HS-27A (cell line): ENCODE measurements around the gene SMOC2.

Experiments used
- DNase-seq: peaks from one replicate; pipeline ENCODE4 v3.0.0-alpha.2; 2012; ENCODE audit warnings: low read depth, missing footprints

SMOC2 gene

DNA sequence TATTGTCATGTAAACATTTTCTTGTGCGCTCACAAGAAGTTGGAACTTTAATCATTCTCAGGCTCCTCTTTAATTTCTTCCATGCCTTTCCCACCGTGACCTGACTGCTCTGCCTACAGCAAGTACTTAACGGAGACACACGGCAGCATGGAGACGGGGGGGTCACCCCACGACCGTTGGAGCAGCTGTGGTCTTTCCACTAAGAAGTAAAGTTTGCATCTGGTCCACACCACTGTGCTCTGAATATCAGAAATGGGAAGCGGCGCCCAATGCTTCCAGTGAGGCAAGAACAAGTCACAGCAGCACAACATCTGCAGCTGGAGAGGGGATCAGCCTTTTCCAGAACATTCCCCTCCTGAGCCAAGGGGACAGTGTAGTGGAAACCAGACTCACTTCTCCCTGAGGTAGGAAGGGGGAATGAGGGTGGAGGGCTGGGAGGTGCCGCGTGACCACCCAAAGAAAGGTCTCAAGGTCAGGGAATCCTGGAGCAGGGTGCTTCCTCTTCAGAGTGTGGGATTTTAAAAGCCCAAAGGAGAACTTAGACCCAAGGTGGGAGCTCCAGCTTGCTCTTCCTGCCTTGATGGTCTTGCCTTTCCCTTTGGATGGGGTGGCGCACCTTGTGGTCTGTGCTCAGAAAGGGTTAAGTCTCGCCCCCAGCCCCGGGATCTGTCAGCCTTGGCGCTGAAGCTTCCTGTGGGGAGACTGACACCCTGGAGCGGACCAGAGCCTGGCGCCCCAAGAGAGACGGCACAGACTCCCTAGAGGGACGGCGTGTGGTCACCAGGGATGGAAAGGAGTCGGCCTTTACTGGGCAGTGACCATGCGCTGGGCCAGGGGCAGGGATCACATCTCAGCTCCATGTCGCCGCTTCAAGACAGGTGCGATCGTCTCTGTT is 25.6 kb upstream of the SMOC2 start:
- DNase-seq, result no peak

DNA sequence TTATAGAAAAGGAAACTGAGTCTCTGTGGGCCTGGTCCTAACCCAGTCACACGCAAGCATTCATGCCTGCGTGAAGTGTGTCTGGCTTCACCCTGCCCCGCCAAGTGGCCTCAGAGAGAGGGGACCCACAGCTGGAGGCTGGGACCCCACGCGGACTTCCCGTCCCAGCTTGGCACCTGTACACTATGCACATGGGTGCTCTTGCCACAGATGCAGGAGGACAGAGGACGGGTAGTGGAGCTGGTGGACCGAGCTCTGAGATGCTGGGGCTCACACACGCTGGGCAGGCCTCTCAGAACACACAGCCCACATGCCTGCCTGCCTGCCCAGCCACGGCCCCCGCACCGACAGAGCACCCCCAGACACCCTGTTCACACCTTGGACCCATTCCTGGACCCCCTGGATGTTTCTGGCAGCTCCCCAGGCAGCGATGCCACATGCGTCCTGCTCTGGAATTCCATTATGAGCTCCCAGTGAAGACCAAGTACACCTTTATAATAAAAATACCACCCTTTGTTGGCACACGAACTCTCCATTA is 24.9 kb upstream of the SMOC2 start:
- DNase-seq, result no peak

DNA sequence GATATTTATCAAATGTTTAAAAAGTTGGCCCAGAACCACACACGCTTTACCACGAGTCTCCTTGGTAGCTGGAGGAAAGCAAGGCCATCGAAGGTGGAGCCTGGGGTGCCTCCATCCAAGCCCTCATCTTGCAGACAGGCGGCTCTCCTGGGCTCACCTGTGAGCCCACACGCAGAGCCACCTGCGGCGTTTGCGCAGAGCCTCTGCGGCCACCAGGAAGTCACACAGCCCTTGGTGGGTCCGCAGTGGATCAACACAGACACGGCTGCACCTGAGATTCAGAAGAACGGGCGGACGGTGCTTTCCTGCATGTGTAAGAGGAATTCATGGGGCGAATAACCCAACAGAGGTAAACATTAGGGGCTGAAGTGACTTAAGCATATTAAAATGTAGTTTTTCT is 24.5 kb upstream of the SMOC2 start:
- no peak for DNase-seq

DNA sequence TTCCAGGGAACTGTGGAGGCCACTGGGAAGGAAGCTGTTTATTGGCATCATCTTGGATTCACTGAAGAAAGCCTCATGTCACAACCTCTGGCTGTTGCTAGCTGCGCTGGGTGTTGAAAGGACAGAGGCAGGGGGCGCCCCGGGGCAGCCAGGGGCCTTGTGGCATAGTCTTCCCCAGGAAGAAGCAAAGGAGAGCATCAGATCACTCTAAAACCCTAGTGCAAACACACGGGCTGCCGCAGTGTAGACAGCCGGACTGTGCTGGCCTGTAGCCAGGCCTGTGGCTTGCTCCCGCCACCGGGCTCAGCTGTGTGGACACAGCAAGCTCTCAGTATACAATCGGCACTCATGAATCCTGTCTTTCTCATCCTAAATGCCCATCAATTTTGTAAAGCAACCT is 23.8 kb upstream of the SMOC2 start:
- DNase-seq, result no peak

DNA sequence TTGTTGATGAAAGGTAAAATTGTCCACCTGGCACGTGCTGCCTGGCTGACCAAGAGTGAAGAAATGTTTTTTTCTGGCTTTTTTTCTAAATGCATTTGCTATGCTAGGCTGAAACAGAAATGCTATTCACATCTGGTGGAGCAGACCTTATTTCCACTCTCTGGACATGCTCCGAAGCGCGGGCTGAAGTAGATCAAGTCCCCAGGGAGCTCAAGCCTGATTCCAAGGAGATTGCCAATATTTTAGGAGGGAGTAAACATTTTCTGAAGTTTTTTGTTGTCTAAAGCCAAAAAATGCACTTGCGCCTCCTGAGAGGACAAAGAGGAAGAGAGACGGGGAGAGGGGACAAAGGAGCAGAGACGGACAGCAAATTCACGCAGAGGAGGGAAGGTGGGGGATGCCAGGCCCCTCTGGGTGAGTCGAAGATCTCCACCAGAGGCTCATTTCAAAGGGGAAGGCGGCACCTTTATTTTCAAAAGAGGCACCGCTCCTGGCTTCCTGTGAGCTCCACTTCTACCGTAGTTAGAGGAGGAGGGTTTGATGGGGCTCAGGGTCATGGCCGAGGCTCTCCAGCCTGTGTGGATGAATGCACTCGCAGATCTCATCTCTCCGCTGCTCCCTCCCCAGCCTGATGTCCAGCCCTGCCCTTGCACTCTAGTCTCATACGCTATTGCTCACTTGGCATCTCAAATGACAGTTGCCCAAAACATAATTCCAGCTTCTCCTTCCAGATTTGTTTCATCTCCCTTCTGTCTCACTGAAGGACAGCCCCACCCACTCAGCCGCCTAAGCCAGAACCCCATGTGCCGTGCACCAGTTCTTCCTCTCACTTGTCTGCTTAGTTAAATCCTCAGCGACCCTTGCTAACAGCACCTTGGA is 23.1 kb upstream of the SMOC2 start:
- DNase-seq, result no peak

DNA sequence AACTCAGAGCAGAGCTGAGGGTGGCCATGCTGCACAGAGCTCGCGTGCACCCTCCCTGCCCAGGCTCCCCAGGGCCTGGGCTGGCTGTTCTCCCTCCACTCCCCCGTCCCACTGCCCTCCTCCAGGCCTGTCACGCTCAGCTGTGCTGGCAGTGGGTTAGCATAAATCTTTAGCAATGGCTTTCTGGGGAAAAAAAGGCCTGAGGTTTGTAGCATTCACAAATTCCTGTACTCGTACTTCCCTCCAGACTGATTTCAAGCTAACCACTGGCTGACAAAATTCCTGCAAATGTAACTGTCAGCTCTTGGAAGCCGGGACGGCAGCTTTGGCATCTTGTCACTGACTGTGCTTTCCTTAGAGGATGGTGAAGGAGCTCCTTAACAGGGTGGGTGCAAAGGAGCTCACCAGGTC is 22.3 kb upstream of the SMOC2 start:
- no peak for DNase-seq

DNA sequence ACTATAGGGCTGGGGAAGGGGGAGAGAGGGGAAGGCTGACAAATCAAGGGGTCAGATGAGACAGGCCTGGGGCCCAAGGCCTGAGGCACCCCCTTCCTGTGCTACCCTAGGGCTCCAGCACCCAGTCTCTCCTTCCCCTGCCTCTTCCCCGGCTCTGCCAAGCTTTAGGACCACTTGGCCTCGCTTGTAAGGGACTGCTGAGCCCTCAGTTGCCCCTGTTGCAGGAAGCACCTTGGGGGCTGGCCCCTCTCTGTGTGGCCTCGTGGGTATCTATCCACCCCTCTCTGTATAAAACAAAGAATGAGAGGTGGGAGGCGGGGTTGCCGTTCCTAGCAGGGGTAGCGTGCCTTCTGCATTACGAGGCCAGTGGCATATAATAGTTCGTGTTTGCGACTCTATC is 21.4 kb upstream of the SMOC2 start:
- no peak for DNase-seq

DNA sequence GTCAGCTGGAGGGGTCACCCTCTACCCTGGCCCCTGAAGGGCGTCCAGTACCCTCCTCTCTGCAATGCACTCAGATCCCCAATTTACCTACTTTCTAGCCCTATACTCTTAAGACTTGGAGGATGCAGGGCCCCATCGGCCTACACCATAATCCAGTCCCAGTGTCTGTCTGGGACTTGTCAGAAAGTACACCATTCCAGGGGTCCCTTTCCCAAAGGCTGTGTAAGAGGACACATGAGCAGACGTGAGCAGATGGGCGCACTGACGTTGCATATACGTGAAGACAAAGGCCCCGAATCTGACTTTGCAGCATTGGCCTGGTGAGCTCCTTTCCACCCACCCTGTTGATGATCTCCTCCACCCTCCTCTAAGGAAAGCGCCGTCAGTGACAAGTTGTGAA is 20.9 kb upstream of the SMOC2 start:
- DNase-seq, result no peak

DNA sequence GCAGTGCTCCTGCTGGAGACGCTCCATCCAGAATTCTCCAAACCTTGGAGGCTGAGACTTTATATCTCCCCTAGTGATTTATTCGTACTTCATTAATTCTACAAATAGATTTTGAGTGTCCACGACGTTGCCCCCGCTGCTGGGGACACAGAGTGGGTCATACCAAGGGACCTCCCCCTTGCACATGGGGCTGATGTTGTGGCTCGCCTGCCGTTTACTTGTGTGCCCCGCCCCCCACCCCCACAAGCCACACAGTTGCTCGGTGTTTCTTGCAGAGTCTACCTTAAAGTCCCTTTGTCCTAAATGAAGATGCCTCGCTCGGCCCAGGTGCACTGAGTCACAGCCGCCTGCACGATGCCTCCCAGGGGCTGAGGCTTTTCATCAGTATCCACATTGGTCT is 20.3 kb upstream of the SMOC2 start:
- DNase-seq, result no peak

DNA sequence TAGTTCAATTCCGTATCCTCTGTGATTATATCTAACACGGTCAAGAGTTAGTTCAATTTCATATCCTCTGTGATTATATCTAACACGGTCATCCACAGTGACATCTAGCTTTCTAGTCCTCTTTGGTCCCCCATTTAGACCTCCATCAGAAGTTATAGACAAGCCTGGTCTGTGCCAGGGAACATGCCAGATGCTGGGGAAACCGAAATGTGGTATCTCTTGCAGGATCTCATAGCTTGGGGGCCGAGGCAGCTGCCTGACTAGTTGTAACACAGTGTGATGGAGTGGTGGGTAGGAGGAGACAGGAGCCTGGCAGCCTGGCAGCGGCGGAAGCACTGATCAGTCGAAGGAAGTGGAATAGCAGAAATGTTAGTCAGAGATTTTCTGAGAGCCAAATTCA is 13.8 kb upstream of the SMOC2 start:
- no peak for DNase-seq

DNA sequence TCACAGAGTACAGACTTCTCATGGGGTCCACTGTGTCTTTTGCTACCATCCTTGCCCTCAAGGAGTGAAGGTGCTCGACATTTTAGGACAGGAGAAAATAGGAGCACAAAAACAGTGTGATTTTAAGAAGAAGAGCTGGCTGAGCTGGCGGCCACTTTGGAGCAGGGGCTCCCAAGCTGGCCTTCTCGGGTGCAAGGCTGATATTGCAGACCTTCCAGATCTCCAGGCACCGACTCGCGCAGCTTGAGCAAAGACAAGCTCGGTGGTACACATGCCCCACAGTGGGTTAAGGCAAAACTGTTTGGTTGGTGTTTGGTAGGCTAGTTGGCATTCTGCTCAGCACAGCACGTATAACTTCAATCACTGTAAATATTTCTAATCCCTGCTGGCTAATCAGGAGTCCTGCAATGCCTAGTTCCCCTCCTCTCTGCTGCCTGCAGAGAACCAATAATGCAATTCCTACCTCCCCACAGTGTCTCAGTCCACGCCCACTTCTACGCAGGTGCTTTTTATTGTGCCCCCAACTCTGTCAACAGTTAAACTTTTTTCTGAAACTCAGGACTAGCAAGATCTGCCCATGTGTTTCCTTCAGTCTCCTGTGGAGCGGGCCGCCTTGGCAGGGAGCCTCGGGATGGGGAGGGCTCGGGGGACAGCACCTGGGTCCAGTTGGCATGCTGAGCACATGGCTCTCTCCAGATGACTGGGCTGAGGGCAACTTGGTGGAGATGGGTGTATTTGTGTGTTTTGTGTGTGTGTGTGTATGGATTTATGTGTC is 12.7 kb upstream of the SMOC2 start:
- no peak for DNase-seq

DNA sequence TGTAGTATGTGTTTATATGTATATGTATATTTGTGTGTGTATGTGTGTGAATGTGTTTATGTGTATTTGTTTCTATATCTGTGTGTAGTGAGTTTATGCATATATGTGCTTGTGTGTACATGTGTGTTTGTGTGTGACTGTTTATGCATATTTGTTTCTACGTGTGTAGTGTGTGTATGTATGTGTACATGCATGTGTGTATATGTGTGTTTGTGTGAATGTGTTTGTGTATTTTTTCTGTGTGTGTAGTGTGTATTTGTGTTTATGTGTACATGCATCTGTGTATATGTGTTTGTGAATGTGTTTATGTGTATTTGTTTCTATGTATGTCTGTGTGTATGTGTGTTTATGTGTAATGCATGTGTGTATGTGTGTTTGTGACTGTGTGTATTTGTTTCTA is 12.1 kb upstream of the SMOC2 start:
- DNase-seq, result no peak

DNA sequence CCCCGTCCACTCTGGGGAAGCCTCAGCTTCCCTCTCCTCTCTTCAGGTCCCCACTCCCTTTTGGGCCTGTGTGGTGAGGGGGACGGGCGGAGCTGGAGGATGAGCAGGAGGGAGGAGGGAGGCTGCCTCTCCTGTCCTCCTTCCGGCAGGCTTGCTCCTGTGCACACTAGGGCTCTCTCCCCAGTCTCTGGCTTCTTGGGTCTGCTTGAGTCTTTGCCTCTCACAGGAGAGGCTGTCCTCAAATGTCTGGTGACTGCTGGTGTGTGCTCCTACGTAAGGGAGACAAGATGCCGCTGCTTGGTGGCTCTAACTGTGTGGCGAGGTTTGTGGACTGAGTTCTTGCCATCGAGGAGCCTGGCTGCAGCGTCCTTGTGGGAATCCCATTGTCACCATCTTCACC is 8.8 kb upstream of the SMOC2 start:
- DNase-seq, result no peak

DNA sequence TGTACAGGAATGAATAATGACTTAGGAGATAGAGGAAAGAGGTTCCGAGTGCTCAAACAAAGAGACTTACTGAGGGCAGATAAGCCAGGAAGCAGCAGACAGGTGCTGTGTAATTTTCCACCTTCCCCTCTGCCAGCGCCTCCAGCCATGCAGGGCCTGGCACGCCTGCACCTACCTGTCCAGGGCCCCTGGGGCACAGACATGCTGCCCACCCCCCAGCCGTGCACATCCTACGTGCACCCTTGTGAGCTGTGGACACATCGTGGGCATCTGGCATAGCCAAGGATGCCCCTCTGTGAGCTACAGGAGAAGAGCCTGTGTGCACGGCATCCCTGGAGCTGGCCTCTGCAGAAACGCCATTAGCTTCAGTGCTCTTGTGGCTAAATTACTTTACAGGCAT is 7.1 kb upstream of the SMOC2 start:
- DNase-seq, result no peak

DNA sequence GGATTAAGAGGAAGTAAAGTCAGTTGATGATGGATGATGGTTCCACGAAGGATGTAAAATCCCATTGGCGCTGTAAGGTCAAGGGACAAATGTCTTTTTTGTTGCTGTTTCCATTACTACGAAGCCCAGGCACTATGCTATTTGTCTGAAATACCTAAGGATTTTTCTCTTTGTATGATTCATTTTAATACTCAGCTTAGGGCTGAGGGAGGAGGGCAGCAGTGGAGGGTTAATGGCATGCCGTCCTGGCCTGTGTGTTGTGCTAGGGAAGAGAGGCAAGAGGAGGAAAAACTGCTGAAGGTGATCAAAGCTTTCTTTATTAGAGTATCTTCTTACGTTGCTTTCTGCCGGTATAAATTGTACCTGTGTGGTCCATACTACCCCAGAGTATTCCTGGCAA is 6.5 kb upstream of the SMOC2 start:
- DNase-seq, result no peak

DNA sequence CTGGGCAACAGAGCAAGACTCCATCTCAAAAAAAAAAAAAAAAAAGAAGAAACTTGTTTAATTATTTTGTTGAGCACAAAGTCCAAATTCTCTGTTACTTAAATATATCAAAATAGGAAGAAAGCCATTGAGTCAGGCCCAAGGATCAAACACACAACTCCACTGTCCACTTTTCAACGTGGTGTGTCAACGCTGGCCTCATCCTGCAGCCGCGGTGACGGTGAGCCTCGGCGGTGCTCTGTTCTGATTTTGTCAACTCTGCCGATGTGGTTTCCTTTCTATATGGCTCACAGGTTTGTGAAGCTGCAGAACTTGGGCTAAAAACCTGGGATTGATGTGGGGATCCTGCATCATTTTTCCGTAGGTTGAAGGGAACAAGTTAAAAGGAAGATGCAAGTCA is 3.2 kb upstream of the SMOC2 start:
- no peak for DNase-seq

DNA sequence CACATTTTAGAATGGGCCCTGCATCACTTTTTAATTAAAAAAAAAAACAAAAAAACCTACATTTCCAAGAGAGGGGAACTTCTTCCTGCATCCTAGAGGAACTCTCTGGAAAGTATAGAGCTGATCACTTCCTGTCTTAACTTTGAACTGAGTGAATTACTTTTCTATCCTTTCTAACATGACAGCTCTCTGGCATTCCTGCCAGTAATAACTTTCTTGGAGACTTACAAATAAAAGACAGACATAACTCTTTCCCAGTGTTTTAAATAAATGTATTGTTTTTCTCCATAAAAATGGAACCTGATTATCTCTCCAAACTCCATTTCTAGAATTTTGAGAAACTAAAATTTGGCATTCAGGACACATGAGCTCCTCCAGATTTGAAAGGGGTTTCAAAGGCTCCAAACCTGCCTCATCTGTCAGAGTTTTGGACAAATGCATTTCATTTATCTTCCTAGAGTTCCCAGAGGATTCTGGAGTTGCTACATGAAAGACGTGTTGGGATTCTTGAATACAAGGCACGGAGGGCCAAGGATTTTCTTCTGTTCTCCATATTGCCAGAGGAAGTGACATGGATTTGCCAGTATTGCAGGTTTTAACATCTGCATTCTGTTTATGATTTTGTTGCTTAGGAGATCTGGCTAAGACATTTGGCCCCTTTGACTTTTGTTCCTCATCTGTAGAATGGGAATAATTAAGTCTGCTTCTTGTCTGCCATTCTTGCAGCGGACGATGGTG is 2.0 kb upstream of the SMOC2 start:
- no peak for DNase-seq

DNA sequence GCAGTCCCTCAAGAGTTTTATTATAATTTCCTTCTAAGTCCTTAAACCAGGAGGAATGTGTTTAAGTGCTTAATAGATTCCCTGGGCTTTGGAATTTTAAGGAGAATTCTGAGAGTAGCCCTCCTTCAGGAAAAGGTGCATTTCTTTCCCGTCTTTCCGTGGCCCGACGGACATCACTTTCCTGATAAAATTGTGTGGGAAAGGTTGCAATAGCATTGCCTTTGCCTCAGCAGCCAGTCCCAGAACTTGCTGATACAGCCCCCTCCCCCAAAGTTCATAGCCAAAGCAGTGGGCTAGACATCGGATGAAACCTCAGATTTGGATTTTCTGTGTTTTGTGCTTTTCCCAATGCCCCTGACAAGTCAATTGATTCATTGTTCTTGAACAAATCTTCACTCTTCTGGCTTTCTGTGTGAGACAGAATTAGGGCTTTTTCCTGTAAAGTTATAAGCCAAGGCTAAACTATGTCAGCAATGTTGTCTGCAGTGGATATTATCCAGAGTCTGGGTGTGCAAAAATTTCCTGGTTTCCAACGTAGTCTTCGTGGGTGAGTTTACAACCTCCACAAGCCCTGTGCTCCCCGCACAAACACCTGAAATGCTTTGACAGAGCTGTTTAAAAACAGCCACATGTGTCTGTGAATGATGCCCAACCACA is 1.1 kb upstream of the SMOC2 start:
- DNase-seq, result no peak

DNA sequence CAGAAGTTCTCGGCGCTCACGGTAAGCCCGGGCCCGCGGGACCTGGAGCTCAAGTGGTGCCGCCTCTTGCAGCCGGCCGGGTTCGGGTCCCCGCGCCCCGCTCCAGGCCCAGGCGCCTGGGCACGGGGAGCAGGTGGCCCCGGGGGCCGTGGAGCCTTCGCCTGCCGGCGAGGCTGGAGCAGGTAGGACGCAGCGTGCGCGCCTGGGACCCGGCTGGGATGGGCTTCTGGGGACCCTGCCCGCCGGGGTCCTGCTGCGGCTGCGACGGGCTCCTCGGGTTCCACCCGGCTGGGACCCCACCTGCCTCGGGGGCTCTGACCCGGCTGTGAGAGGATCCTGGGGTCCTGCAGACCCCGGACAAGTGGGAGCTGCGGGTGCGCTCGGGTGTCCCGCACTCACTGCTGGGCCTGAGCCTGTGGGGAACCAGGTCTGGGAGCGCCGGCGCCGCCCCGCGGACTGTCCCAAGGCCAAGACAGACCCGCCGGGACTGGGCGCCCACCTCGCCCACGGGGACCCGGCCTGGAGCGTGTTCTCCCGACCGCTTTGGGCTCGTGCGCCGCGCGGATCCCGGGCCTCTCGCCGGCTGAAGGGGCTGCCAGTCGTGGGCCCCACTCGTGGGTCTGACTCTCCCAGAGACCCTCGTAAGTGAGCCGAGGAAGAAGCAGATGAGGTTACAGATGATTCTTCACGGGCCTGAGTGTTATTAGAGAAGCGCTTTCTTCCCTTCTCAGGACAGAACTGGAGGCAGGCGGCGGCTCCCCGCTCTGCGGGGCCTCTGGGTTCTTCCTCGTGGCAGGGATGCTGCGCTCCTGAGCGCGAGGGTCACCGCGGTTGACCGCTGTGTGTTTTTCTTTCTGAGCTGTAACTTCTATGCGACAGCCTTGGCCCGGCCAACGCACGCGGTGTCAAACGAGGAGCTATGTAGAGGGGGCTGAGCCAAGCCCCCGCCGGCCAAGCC is 729 bp downstream of the SMOC2 start:
- DNase-seq, result no peak

DNA sequence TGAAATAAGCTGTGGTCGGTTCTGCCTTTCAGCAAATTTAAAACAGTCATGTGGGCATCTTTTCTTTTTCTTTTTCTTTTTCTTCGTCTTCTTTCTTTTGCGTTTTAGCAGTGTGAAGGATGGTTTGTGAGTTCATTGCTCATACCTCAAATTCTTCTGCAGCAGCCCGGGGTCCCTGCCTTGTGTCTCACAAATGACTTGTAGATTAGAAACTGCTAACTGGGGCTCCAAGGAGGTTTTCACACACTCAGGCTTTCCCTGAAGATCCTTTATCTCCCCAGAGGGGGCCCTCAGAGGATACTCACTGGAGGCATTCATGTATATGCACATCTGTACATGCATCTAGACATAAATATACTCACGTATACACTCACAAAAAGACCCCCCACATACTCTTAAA is 1.7 kb downstream of the SMOC2 start:
- DNase-seq, result no peak
